Measurements from ENCODE around the gene PRR36.

The PRR36 gene

GRCh38 chr19:7852851-7853769 is 21.1 kb downstream of the PRR36 start:
- no peaks in the 10 kb centered on the region for H3K9me3 ChIP-seq (ENCODE audit: control insufficient read depth in 2 of 2, low read length in 2 of 2)
- H3K27ac ChIP-seq (ENCODE audit: low read depth in 2 of 2, low read length in 2 of 2) = peak overlapping the region; percentile 34 to 58
- no peaks in the 10 kb centered on the region for H3K36me3 ChIP-seq (ENCODE audit: control insufficient read depth in 2 of 2, insufficient read depth in 2 of 2, low read length in 2 of 2)
- no peak overlapping the region for H3K4me3 ChIP-seq (ENCODE audit: low read length in 2 of 2)
- H3K27me3 ChIP-seq (ENCODE audit: control insufficient read depth in 2 of 2, insufficient read depth in 2 of 2, low read length in 2 of 2) = peaks cover 0 to 2% of the 10 kb centered on the region in 2 donors
- peaks cover 6 to 11% of the 10 kb centered on the region in 2 donors for H3K4me1 ChIP-seq (ENCODE audit: control insufficient read depth in 2 of 2, insufficient read depth in 2 of 2, low read length in 2 of 2)
- H3K9ac ChIP-seq (ENCODE audit: low read depth in 1 of 2, low read length in 2 of 2) = peak overlapping the region in 1 of 2 donors; percentile 31

- no peaks in the 10 kb centered on the region for H3K27me3 ChIP-seq (ENCODE audit: control insufficient read depth in 2 of 2, insufficient read depth in 2 of 2, low read length in 2 of 2)
- H3K4me3 ChIP-seq (ENCODE audit: low read length in 2 of 2) = no peak overlapping the region
- H3K9me3 ChIP-seq (ENCODE audit: control insufficient read depth in 2 of 2, low read length in 2 of 2) = no peaks in the 10 kb centered on the region
- H3K27ac ChIP-seq (ENCODE audit: low read depth in 2 of 2, low read length in 2 of 2) = no peak overlapping the region
- peaks cover 6 to 11% of the 10 kb centered on the region in 2 donors for H3K4me1 ChIP-seq (ENCODE audit: control insufficient read depth in 2 of 2, insufficient read depth in 2 of 2, low read length in 2 of 2)
- H3K9ac ChIP-seq (ENCODE audit: low read depth in 1 of 2, low read length in 2 of 2) = no peak overlapping the region
- H3K36me3 ChIP-seq (ENCODE audit: control insufficient read depth in 2 of 2, insufficient read depth in 2 of 2, low read length in 2 of 2) = no peaks in the 10 kb centered on the region
These were observed 22.3 kb downstream of the PRR36 start for GRCh38 chr19:7851623-7852500.

GRCh38 chr19:7850945-7851622 is 23.1 kb downstream of the PRR36 start:
- Histone ChIP-seq H3K27ac (ENCODE audit: low read depth in 2 of 2, low read length in 2 of 2) (no peak overlapping the region), H3K27me3 (ENCODE audit: control insufficient read depth in 2 of 2, insufficient read depth in 2 of 2, low read length in 2 of 2) (no peaks in the 10 kb centered on the region), H3K4me1 (ENCODE audit: control insufficient read depth in 2 of 2, insufficient read depth in 2 of 2, low read length in 2 of 2) (peaks cover 6 to 11% of the 10 kb centered on the region in 2 donors), H3K36me3 (ENCODE audit: control insufficient read depth in 2 of 2, insufficient read depth in 2 of 2, low read length in 2 of 2) (no peaks in the 10 kb centered on the region), H3K9me3 (ENCODE audit: control insufficient read depth in 2 of 2, low read length in 2 of 2) (no peaks in the 10 kb centered on the region), H3K9ac (ENCODE audit: low read depth in 1 of 2, low read length in 2 of 2) (no peak overlapping the region), H3K4me3 (ENCODE audit: low read length in 2 of 2) (no peak overlapping the region)

- no peaks in the 10 kb centered on the region for H3K9me3 ChIP-seq (ENCODE audit: control insufficient read depth in 2 of 2, low read length in 2 of 2)
- H3K27me3 ChIP-seq (ENCODE audit: control insufficient read depth in 2 of 2, insufficient read depth in 2 of 2, low read length in 2 of 2) = no peaks in the 10 kb centered on the region
- H3K27ac ChIP-seq (ENCODE audit: low read depth in 2 of 2, low read length in 2 of 2) = no peak overlapping the region
- peaks cover 6 to 11% of the 10 kb centered on the region in 2 donors for H3K4me1 ChIP-seq (ENCODE audit: control insufficient read depth in 2 of 2, insufficient read depth in 2 of 2, low read length in 2 of 2)
- no peak overlapping the region for H3K9ac ChIP-seq (ENCODE audit: low read depth in 1 of 2, low read length in 2 of 2)
- H3K4me3 ChIP-seq (ENCODE audit: low read length in 2 of 2) = no peak overlapping the region
- no peaks in the 10 kb centered on the region for H3K36me3 ChIP-seq (ENCODE audit: control insufficient read depth in 2 of 2, insufficient read depth in 2 of 2, low read length in 2 of 2)
These were observed 24.0 kb downstream of the PRR36 start for GRCh38 chr19:7850000-7850813.

- no peaks in the 10 kb centered on the region for H3K27me3 ChIP-seq (ENCODE audit: control insufficient read depth in 2 of 2, insufficient read depth in 2 of 2, low read length in 2 of 2)
- no peak overlapping the region for H3K9ac ChIP-seq (ENCODE audit: low read depth in 1 of 2, low read length in 2 of 2)
- H3K9me3 ChIP-seq (ENCODE audit: control insufficient read depth in 2 of 2, low read length in 2 of 2) = no peaks in the 10 kb centered on the region
- no peak overlapping the region for H3K4me3 ChIP-seq (ENCODE audit: low read length in 2 of 2)
- H3K36me3 ChIP-seq (ENCODE audit: control insufficient read depth in 2 of 2, insufficient read depth in 2 of 2, low read length in 2 of 2) = no peaks in the 10 kb centered on the region
- H3K27ac ChIP-seq (ENCODE audit: low read depth in 2 of 2, low read length in 2 of 2) = no peak overlapping the region
- H3K4me1 ChIP-seq (ENCODE audit: control insufficient read depth in 2 of 2, insufficient read depth in 2 of 2, low read length in 2 of 2) = peaks cover 6 to 11% of the 10 kb centered on the region in 2 donors
These were observed 24.6 kb downstream of the PRR36 start for GRCh38 chr19:7849631-7849999.

- Histone ChIP-seq H3K4me3 (ENCODE audit: low read length in 2 of 2) (no peak overlapping the region), H3K9me3 (ENCODE audit: control insufficient read depth in 2 of 2, low read length in 2 of 2) (no peaks in the 10 kb centered on the region), H3K9ac (ENCODE audit: low read depth in 1 of 2, low read length in 2 of 2) (no peak overlapping the region), H3K36me3 (ENCODE audit: control insufficient read depth in 2 of 2, insufficient read depth in 2 of 2, low read length in 2 of 2) (no peaks in the 10 kb centered on the region), H3K4me1 (ENCODE audit: control insufficient read depth in 2 of 2, insufficient read depth in 2 of 2, low read length in 2 of 2) (peaks cover 6 to 11% of the 10 kb centered on the region in 2 donors), H3K27me3 (ENCODE audit: control insufficient read depth in 2 of 2, insufficient read depth in 2 of 2, low read length in 2 of 2) (no peaks in the 10 kb centered on the region), H3K27ac (ENCODE audit: low read depth in 2 of 2, low read length in 2 of 2) (no peak overlapping the region)
These were observed 25.3 kb downstream of the PRR36 start for GRCh38 chr19:7848779-7849457.

GRCh38 chr19:7847664-7848063 is 26.5 kb downstream of the PRR36 start:
- no peaks in the 10 kb centered on the region for H3K9me3 ChIP-seq (ENCODE audit: control insufficient read depth in 2 of 2, low read length in 2 of 2)
- H3K27ac ChIP-seq (ENCODE audit: low read depth in 2 of 2, low read length in 2 of 2) = no peak overlapping the region
- H3K27me3 ChIP-seq (ENCODE audit: control insufficient read depth in 2 of 2, insufficient read depth in 2 of 2, low read length in 2 of 2) = no peaks in the 10 kb centered on the region
- no peak overlapping the region for H3K9ac ChIP-seq (ENCODE audit: low read depth in 1 of 2, low read length in 2 of 2)
- H3K4me3 ChIP-seq (ENCODE audit: low read length in 2 of 2) = no peak overlapping the region
- H3K36me3 ChIP-seq (ENCODE audit: control insufficient read depth in 2 of 2, insufficient read depth in 2 of 2, low read length in 2 of 2) = no peaks in the 10 kb centered on the region
- peaks cover 0 to 3% of the 10 kb centered on the region in 2 donors for H3K4me1 ChIP-seq (ENCODE audit: control insufficient read depth in 2 of 2, insufficient read depth in 2 of 2, low read length in 2 of 2)

GRCh38 chr19:7846155-7846646 is 28.0 kb downstream of the PRR36 start:
- Histone ChIP-seq H3K4me3 (ENCODE audit: low read length in 2 of 2) (no peak overlapping the region), H3K4me1 (ENCODE audit: control insufficient read depth in 2 of 2, insufficient read depth in 2 of 2, low read length in 2 of 2) (peaks cover 0 to 3% of the 10 kb centered on the region in 2 donors), H3K27me3 (ENCODE audit: control insufficient read depth in 2 of 2, insufficient read depth in 2 of 2, low read length in 2 of 2) (no peaks in the 10 kb centered on the region), H3K9me3 (ENCODE audit: control insufficient read depth in 2 of 2, low read length in 2 of 2) (no peaks in the 10 kb centered on the region), H3K27ac (ENCODE audit: low read depth in 2 of 2, low read length in 2 of 2) (no peak overlapping the region), H3K9ac (ENCODE audit: low read depth in 1 of 2, low read length in 2 of 2) (no peak overlapping the region), H3K36me3 (ENCODE audit: control insufficient read depth in 2 of 2, insufficient read depth in 2 of 2, low read length in 2 of 2) (no peaks in the 10 kb centered on the region)
